DOHH2 (cell line): ENCODE data around the gene PPP1R13B.

Experiments used
- H3F3A ChIP-seq: fragments of 200-600 bp; sonication (generic), shearing (Covaris generic); 2 replicates; pipeline ENCODE4 v1.6.0; 2016; ENCODE audit warnings: antibody characterized with exemption, mild to moderate bottlenecking; ENCODE audit not compliant: control insufficient read depth, insufficient read depth
- H3K27ac ChIP-seq: fragments of 200-600 bp; sonication (generic); 2 replicates; pipeline ENCODE4 v1.5.1; 2014; ENCODE audit warnings: low read depth, mild to moderate bottlenecking, low read length, moderate library complexity
- H3K27me3 ChIP-seq: fragments of 200-600 bp; sonication (generic); 2 replicates; pipeline ENCODE4 v1.6.1; 2014; ENCODE audit warnings: mild to moderate bottlenecking, low read length, mixed read lengths; ENCODE audit not compliant: control insufficient read depth
- H3K36me3 ChIP-seq: fragments of 200-600 bp; sonication (generic); 2 replicates; pipeline ENCODE4 v1.6.1; 2014; ENCODE audit warnings: mild to moderate bottlenecking, low read length, moderate library complexity, mixed read lengths; ENCODE audit not compliant: control insufficient read depth
- H3K4me1 ChIP-seq: fragments of 200-600 bp; sonication (generic); 2 replicates; pipeline ENCODE4 v1.6.1; 2014; ENCODE audit warnings: mild to moderate bottlenecking, low read length, mixed read lengths; ENCODE audit not compliant: control insufficient read depth
- H3K4me2 ChIP-seq: fragments of 200-600 bp; sonication (generic); 2 replicates; pipeline ENCODE4 v1.6.0; 2014; ENCODE audit warnings: mild to moderate bottlenecking, low read length, moderate library complexity
- H3K4me3 ChIP-seq: fragments of 200-600 bp; sonication (generic); 2 replicates; pipeline ENCODE4 v1.5.1; 2014; ENCODE audit warnings: mild to moderate bottlenecking, low read length, mixed read lengths
- H3K79me2 ChIP-seq: fragments of 200-600 bp; sonication (generic); 2 replicates; pipeline ENCODE4 v1.6.1; 2014; ENCODE audit warnings: mild to moderate bottlenecking, low read length, mixed read lengths; ENCODE audit not compliant: control insufficient read depth
- H3K9me2 ChIP-seq: fragments of 200-600 bp; sonication (generic); replicated peaks from 2 replicates; pipeline ENCODE4 v1.6.1; 2014; ENCODE audit warnings: mild to moderate bottlenecking, low read length, mixed read lengths; ENCODE audit not compliant: control insufficient read depth
- H3K9me3 ChIP-seq: fragments of 200-600 bp; sonication (generic); 2 replicates; pipeline ENCODE4 v1.6.1; 2014; ENCODE audit warnings: antibody characterized with exemption, low read length, mixed read lengths; ENCODE audit not compliant: control insufficient read depth, insufficient read depth
- H4K20me1 ChIP-seq: fragments of 200-600 bp; sonication (generic); 2 replicates; pipeline ENCODE4 v1.6.0; 2014; ENCODE audit warnings: low read depth, mild to moderate bottlenecking, antibody characterized with exemption, low read length, moderate library complexity; ENCODE audit not compliant: control insufficient read depth, insufficient read depth
- CTCF ChIP-seq: fragments of 200-600 bp; sonication (generic); IDR thresholded peaks from one replicate; pipeline ENCODE4 v1.5.1; 2014; ENCODE audit warnings: antibody characterized with exemption, mild to moderate bottlenecking, low read depth, low read length; ENCODE audit not compliant: poor library complexity, severe bottlenecking
- EZH2phosphoT487 ChIP-seq: fragments of 200-600 bp; sonication (generic); IDR thresholded peaks from 2 replicates; pipeline ENCODE4 v1.6.1; 2017; ENCODE audit warnings: borderline replicate concordance, mild to moderate bottlenecking, antibody characterized with exemption, low read length, moderate library complexity, mixed read lengths

The PPP1R13B gene

GRCh38 chr14:103840014-103840413 is 7.4 kb downstream of the PPP1R13B start:
- Histone ChIP-seq H3K27me3 (no peaks in the 10 kb centered on the region), H3K4me3 (no peak overlapping the region), H3F3A (no peaks in the 10 kb centered on the region), H4K20me1 (no peaks in the 10 kb centered on the region), H3K9me2 (no peaks in the 10 kb centered on the region), H3K27ac (no peak overlapping the region), H3K79me2 (no peaks in the 10 kb centered on the region), H3K9me3 (no peaks in the 10 kb centered on the region), H3K36me3 (no peaks in the 10 kb centered on the region), H3K4me1 (no peaks in the 10 kb centered on the region), H3K4me2 (no peak overlapping the region)
- TF ChIP-seq CTCF (no peak), EZH2phosphoT487 (no peak)

- H3K4me3 ChIP-seq = no peak overlapping the region
- no peak overlapping the region for H3K4me2 ChIP-seq
- no peaks in the 10 kb centered on the region for H3K4me1 ChIP-seq
- no peaks in the 10 kb centered on the region for H3K9me3 ChIP-seq
- H3F3A ChIP-seq = no peaks in the 10 kb centered on the region
- no peaks in the 10 kb centered on the region for H3K9me2 ChIP-seq
- H3K79me2 ChIP-seq = no peaks in the 10 kb centered on the region
- H4K20me1 ChIP-seq = no peaks in the 10 kb centered on the region
- H3K36me3 ChIP-seq = no peaks in the 10 kb centered on the region
- no peaks in the 10 kb centered on the region for H3K27me3 ChIP-seq
- TF ChIP-seq CTCF (no peak), EZH2phosphoT487 (no peak)
- no peak overlapping the region for H3K27ac ChIP-seq
These were observed 7.8 kb downstream of the PPP1R13B start for GRCh38 chr14:103839579-103839978.

GRCh38 chr14:103838117-103838516 is 9.3 kb downstream of the PPP1R13B start:
- Histone ChIP-seq H3K4me3 (no peak overlapping the region), H3F3A (no peaks in the 10 kb centered on the region), H3K36me3 (no peaks in the 10 kb centered on the region), H3K4me2 (no peak overlapping the region), H3K27ac (no peak overlapping the region), H4K20me1 (no peaks in the 10 kb centered on the region), H3K4me1 (no peaks in the 10 kb centered on the region), H3K27me3 (no peaks in the 10 kb centered on the region), H3K9me3 (no peaks in the 10 kb centered on the region), H3K79me2 (no peaks in the 10 kb centered on the region), H3K9me2 (no peaks in the 10 kb centered on the region)
- TF ChIP-seq EZH2phosphoT487 = no peak
- no peak for TF ChIP-seq CTCF
